Measurements from ENCODE around the gene ADGRB3. TPM values are rescaled to one million over a fixed set of nuclear protein-coding genes. Genes with fewer than 3 reads are reported as not detected.
A peak's percentile ranks its signal among the peaks of the same experiment; 100 is the strongest.
"Not testable (repeated sequence)": the region's sequence is repeated elsewhere in the genome, so short reads cannot be mapped to it uniquely, and the experiment has no call there.

Gene ADGRB3
- total and polyA plus RNA-seq, 4 donors, result 0.47 to 24.6 (median 1.9) TPM

DNA sequence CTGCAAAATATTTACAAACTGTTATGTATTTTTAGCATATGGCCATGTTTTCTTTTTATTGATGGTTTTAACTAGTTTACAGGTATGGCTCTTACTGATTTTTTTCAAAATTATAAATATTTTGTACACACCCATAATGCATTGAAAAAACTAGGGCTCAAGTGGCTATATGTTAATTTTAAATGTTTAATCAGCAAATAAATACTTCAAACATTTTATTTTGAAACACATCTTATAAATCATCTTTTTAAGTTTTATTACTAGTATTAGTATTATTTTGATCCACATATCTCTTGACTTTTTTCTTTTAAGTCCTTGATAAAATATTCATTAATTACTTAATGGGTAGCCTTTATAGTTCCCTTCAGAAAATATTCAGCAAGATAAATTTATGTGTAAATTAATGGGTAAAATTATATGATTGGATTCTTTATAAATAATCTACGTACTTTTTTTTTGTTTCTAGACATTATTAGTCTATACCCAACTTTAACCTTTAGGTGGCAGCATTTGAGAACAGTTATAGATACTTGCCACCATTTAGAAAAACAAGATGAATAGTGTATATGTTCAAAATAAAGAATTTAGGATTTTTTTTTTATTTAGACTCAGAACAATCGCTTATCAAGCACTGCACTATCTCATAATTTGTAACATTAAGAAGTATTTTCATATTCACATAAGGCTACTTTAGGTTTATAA, 241.9 kb downstream of the ADGRB3 start:
- ATAC-seq (ENCODE audit: insufficient read depth, low FRiP score) (no peak), DNase-seq (peak in 2 of 3 donors; percentile 34 to 40)

DNA sequence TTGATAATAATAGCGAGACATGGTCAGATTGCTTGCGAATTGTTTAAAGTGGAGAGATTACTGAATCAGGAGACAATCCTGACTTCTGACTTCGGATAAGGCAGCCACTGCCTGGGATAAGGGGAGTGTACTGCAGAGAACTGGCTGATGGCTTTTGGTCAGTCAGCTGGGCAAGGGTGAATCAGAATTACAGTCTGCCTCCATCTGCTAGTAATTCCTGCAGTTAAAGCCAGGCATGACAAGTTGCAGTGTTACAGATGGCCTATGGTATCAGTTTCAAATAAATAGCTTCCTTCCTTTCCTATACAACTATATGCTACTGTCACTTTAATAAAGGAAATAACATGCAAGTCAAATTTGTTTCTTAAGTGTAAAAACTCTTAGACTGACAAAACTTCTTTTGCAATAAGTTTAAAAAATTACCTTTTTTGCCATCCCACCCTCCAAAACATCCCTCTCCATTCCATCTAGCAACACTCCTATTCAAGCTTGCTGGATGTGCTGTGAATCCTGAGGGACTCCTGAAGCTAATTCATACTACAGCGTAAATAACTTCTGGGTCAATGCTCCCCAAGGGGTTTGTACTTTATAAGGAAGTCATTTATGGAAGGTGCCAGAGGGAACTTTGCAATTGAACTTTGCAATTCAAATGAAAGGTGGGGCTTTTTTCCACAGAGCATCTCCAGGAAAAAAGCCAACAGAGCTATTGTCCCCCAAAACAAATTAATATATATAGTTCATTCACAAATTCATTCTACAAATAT, 245.2 kb downstream of the ADGRB3 start:
- Histone ChIP-seq H3K4me1 (ENCODE audit: control insufficient read depth in 5 of 5, insufficient read depth in 5 of 5, low read length in 5 of 5) (no peaks in the 10 kb centered on the region), H3K27me3 (ENCODE audit: control insufficient read depth in 3 of 3, insufficient read depth in 3 of 3, low read length in 2 of 3) (no peaks in the 10 kb centered on the region), H3K27ac (ENCODE audit: low read depth in 1 of 2, low read length in 1 of 2) (no peak overlapping the region), H3K9me3 (ENCODE audit: control insufficient read depth in 4 of 4, insufficient read depth in 3 of 4, low read length in 3 of 4) (no peaks in the 10 kb centered on the region), H3K4me3 (no peak overlapping the region), H3K9ac (ENCODE audit: insufficient read depth in 1 of 2, low read length in 2 of 2) (no peak overlapping the region), H3K36me3 (ENCODE audit: control insufficient read depth in 4 of 4, insufficient read depth in 4 of 4, low read length in 4 of 4) (no peaks in the 10 kb centered on the region)
- 83 to 88% methylated on average over 4 of the region's 4 CpGs for WGBS, 2 donors
- peak; percentile 27 for ATAC-seq (ENCODE audit: insufficient read depth, low FRiP score)
- DNase-seq, result peak in 1 of 3 donors; percentile 10
- TF ChIP-seq CTCF (IDR thresholded peaks at IDR 0.05; ENCODE audit: control extremely low read depth, extremely low read depth), result no peak

More for the DNA sequence above, 241.9 kb downstream of the ADGRB3 start:
- Histone ChIP-seq H3K4me3 (no peak overlapping the region), H3K36me3 (ENCODE audit: control insufficient read depth in 4 of 4, insufficient read depth in 4 of 4, low read length in 4 of 4) (no peaks in the 10 kb centered on the region), H3K27ac (ENCODE audit: low read depth in 1 of 2, low read length in 1 of 2) (no peak overlapping the region), H3K4me1 (ENCODE audit: control insufficient read depth in 5 of 5, insufficient read depth in 5 of 5, low read length in 5 of 5) (peaks cover 0 to 2% (median 0%) of the 10 kb centered on the region in 5 donors), H3K27me3 (ENCODE audit: control insufficient read depth in 3 of 3, insufficient read depth in 3 of 3, low read length in 2 of 3) (no peaks in the 10 kb centered on the region), H3K9ac (ENCODE audit: insufficient read depth in 1 of 2, low read length in 2 of 2) (no peak overlapping the region), H3K9me3 (ENCODE audit: control insufficient read depth in 4 of 4, insufficient read depth in 3 of 4, low read length in 3 of 4) (no peaks in the 10 kb centered on the region)
- WGBS, 2 donors, result 22 to 27% methylated on average over 2 of the region's 2 CpGs
- TF ChIP-seq CTCF (IDR thresholded peaks at IDR 0.05; ENCODE audit: control extremely low read depth, extremely low read depth), result no peak

- H3K27ac ChIP-seq (ENCODE audit: low read depth in 1 of 2, low read length in 1 of 2); H3K9ac ChIP-seq (ENCODE audit: insufficient read depth in 1 of 2, low read length in 2 of 2); H3K36me3 ChIP-seq (ENCODE audit: control insufficient read depth in 4 of 4, insufficient read depth in 4 of 4, low read length in 4 of 4); H3K9me3 ChIP-seq (ENCODE audit: control insufficient read depth in 4 of 4, insufficient read depth in 3 of 4, low read length in 3 of 4); H3K4me1 ChIP-seq (ENCODE audit: control insufficient read depth in 5 of 5, insufficient read depth in 5 of 5, low read length in 5 of 5); H3K27me3 ChIP-seq (ENCODE audit: control insufficient read depth in 3 of 3, insufficient read depth in 3 of 3, low read length in 2 of 3); ATAC-seq (ENCODE audit: insufficient read depth, low FRiP score); H3K4me3 ChIP-seq; DNase-seq: not testable (repeated sequence)
- 86 to 90% methylated on average over 9 of the region's 9 CpGs for WGBS, 2 donors
Measured at GRCh38 chr6:68883325-68883724, 248.2 kb downstream of the ADGRB3 start.

- no peaks in the 10 kb centered on the region for H3K9me3 ChIP-seq (ENCODE audit: control insufficient read depth in 4 of 4, insufficient read depth in 3 of 4, low read length in 3 of 4)
- TF ChIP-seq CTCF (IDR thresholded peaks at IDR 0.05; ENCODE audit: control extremely low read depth, extremely low read depth), result no peak
- H3K27me3 ChIP-seq (ENCODE audit: control insufficient read depth in 3 of 3, insufficient read depth in 3 of 3, low read length in 2 of 3), result no peaks in the 10 kb centered on the region
- DNase-seq (no peak), ATAC-seq (ENCODE audit: insufficient read depth, low FRiP score) (no peak)
- no peak overlapping the region for H3K9ac ChIP-seq (ENCODE audit: insufficient read depth in 1 of 2, low read length in 2 of 2)
- peaks cover 0 to 7% (median 2%) of the 10 kb centered on the region in 5 donors for H3K4me1 ChIP-seq (ENCODE audit: control insufficient read depth in 5 of 5, insufficient read depth in 5 of 5, low read length in 5 of 5)
- no peak overlapping the region for H3K27ac ChIP-seq (ENCODE audit: low read depth in 1 of 2, low read length in 1 of 2)
- no peaks in the 10 kb centered on the region for H3K36me3 ChIP-seq (ENCODE audit: control insufficient read depth in 4 of 4, insufficient read depth in 4 of 4, low read length in 4 of 4)
- H3K4me3 ChIP-seq, result no peak overlapping the region
Measured at GRCh38 chr6:68891419-68891818, 256.3 kb downstream of the ADGRB3 start.
